Peyer's patch (tissue), 4 donors: ENCODE measurements around the gene FTCDNL1. TPM values are rescaled to one million over a fixed set of nuclear protein-coding genes. Genes with fewer than 3 reads are reported as not detected.

Experiments used
- DNase-seq, 3 donors: peaks; one replicate each; pipeline ENCODE4 v3.0.0-alpha.2; 2017 to 2019
- H3K27ac ChIP-seq, 4 donors: fragments of 200-600 bp; sonication (generic); one replicate each; pipeline ENCODE4 v1.5.1; 2016 to 2019
- H3K27me3 ChIP-seq, 2 donors: fragments of 200-600 bp; sonication (generic); one replicate each; pipeline ENCODE4 v1.5.1; 2019
- H3K36me3 ChIP-seq, 3 donors: fragments of 200-600 bp; sonication (generic); one replicate each; pipeline ENCODE4 v1.5.1; 2016 to 2019
- H3K4me1 ChIP-seq, 4 donors: fragments of 200-600 bp; sonication (generic); one replicate each; pipeline ENCODE4 v1.5.1; 2016 to 2019
- H3K4me3 ChIP-seq, 4 donors: fragments of 200-600 bp; sonication (generic); 1 replicate in 3 of 4; 2 replicates in 1 of 4; pipeline ENCODE4 v1.5.1; 2016 to 2019; ENCODE audit warnings: mild to moderate bottlenecking in 1 of 4
- H3K9me3 ChIP-seq, 4 donors: fragments of 200-600 bp; sonication (generic); one replicate each; pipeline ENCODE4 v1.5.1; 2016 to 2019; ENCODE audit warnings: mild to moderate bottlenecking in 1 of 4
- CTCF ChIP-seq, 6 experiments: fragments of 450-650 bp in 4 of 6; fragments of 200-600 bp in 2 of 6; sonication (generic) in 1 of 6; IDR thresholded peaks; one replicate each; pipeline ENCODE4 v1.5.1; 2017 to 2019; ENCODE audit warnings: antibody characterized with exemption in 6 of 6, mild to moderate bottlenecking in 3 of 6, moderate library complexity in 1 of 6
- POLR2A ChIP-seq, 2 donors: fragments of 450-650 bp; IDR thresholded peaks; one replicate each; pipeline ENCODE4 v1.5.1; 2017; ENCODE audit warnings: antibody characterized with exemption in 2 of 2, mild to moderate bottlenecking in 2 of 2, moderate library complexity in 2 of 2
- total RNA-seq, 4 donors: library from RNA; depleted of rRNA; stranded (reverse); fragments of >200 nt; gene quantifications; one replicate each; pipeline ENCODE4 v1.1.0, GENCODE V29; 2016

Gene FTCDNL1
- total RNA-seq, 4 donors from 2014 or later, result 1.4 to 1.9 (median 1.7) TPM; not detected in 1

DNA sequence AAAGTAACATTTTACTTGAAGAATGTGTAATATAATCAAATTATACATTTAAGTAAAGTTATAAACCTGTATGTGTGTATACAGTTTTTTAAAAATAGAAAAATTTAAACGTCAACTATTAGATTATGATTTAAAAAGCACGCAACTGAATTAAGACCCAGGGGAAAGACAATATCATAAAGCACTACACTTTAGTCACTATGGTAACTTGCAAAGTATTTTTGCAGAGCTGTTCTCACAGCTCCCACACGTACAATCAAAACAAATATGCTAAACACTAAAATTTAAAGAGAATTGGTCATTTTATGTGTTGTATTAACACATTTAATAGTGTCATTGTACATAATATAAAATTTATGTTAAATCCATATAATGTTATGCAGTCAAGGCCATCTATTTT is 59.7 kb downstream of the FTCDNL1 start:
- DNase-seq, result no peak
- Histone ChIP-seq H3K9me3 (no peaks in the 10 kb centered on the region), H3K36me3 (no peaks in the 10 kb centered on the region), H3K27me3 (no peaks in the 10 kb centered on the region), H3K4me1 (no peaks in the 10 kb centered on the region), H3K27ac (no peak overlapping the region), H3K4me3 (no peak overlapping the region)
- TF ChIP-seq POLR2A (IDR thresholded peaks at IDR 0.05), result no peak
- no peak for TF ChIP-seq CTCF (IDR thresholded peaks at IDR 0.05)

GRCh38 chr2:199784512-199784911 is 66.5 kb downstream of the FTCDNL1 start:
- H3K4me3 ChIP-seq, result no peak overlapping the region
- H3K4me1 ChIP-seq, result no peaks in the 10 kb centered on the region
- no peaks in the 10 kb centered on the region for H3K36me3 ChIP-seq
- no peaks in the 10 kb centered on the region for H3K27me3 ChIP-seq
- TF ChIP-seq CTCF (IDR thresholded peaks at IDR 0.05) (no peak), POLR2A (IDR thresholded peaks at IDR 0.05) (no peak)
- H3K9me3 ChIP-seq, result no peaks in the 10 kb centered on the region
- DNase-seq, result no peak
- no peak overlapping the region for H3K27ac ChIP-seq

DNA sequence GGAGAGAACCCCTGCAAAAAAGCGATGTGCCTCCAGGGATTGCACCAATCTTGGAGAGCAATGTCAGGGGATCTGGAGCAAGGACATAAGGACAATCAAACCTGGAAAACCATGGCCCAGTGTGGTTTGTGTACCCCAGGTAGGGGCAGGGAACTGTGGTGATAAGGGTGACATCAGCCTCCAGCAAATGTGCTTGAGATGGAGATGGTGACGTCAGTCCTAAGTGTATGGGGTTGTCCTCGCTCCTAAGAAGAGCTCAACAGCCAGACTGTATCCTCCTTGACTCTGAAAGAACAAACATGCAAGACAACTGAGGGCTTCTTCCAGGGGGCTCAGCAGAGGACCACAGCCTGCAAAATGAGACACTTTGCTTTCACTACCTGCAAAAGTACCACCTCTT is 71.4 kb downstream of the FTCDNL1 start:
- no peaks in the 10 kb centered on the region for H3K4me1 ChIP-seq
- TF ChIP-seq CTCF (IDR thresholded peaks at IDR 0.05) (no peak), POLR2A (IDR thresholded peaks at IDR 0.05) (no peak)
- H3K27me3 ChIP-seq, result no peaks in the 10 kb centered on the region
- H3K27ac ChIP-seq, result no peak overlapping the region
- no peak for DNase-seq
- H3K4me3 ChIP-seq, result no peak overlapping the region
- no peaks in the 10 kb centered on the region for H3K36me3 ChIP-seq
- H3K9me3 ChIP-seq, result no peaks in the 10 kb centered on the region

- TF ChIP-seq CTCF (IDR thresholded peaks at IDR 0.05), result no peak
- no peak for TF ChIP-seq POLR2A (IDR thresholded peaks at IDR 0.05)
- no peak overlapping the region for H3K4me3 ChIP-seq
- no peaks in the 10 kb centered on the region for H3K9me3 ChIP-seq
- no peaks in the 10 kb centered on the region for H3K27me3 ChIP-seq
- no peak for DNase-seq
- H3K4me1 ChIP-seq, result no peaks in the 10 kb centered on the region
- H3K27ac ChIP-seq, result no peak overlapping the region
- H3K36me3 ChIP-seq, result no peaks in the 10 kb centered on the region
Observed at GRCh38 chr2:199778655-199779054, 72.3 kb downstream of the FTCDNL1 start.

DNA sequence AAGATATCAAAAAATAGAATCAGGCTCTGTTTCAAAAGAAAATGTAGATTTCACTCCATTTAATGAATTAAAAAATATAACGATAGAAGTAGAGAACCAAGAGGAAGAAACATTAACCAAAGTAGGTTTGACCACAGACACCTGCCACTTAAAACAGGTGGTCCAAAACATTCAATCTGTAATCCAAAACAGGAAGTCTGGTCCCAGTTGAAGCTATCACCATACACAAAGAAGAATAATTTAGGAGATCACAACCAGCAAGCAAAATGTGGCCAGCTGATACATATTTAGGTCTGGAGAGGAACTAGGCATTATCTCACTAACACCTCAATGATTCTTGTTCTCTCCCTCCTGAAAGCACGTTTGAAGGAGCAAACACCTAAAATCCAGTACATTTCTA is 73.1 kb downstream of the FTCDNL1 start:
- TF ChIP-seq POLR2A (IDR thresholded peaks at IDR 0.05) (no peak), CTCF (IDR thresholded peaks at IDR 0.05) (no peak)
- H3K27me3 ChIP-seq, result no peaks in the 10 kb centered on the region
- no peak overlapping the region for H3K4me3 ChIP-seq
- no peaks in the 10 kb centered on the region for H3K9me3 ChIP-seq
- no peak for DNase-seq
- no peak overlapping the region for H3K27ac ChIP-seq
- H3K4me1 ChIP-seq, result no peaks in the 10 kb centered on the region
- H3K36me3 ChIP-seq, result no peaks in the 10 kb centered on the region

DNA sequence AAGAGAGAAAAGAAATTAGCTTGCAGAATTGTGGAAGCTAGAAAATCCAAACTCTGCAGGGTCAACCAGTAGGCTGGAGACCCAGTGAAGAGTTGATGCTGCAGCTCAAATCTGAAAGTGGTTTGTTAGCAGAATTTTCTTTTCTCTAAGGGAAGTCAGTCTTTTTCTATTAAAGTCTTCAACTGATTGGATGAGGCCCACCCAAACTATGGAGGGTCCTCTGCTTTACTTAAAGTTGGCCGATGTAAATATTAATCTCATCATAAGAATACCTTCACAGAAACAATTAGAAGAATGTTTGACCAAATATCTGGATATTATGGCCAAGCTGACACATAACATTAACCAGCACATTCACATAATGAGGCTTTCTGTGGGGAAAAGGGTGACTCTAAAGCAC is 73.7 kb downstream of the FTCDNL1 start:
- Histone ChIP-seq H3K9me3 (no peaks in the 10 kb centered on the region), H3K27me3 (no peaks in the 10 kb centered on the region), H3K4me1 (no peaks in the 10 kb centered on the region), H3K27ac (no peak overlapping the region), H3K4me3 (no peak overlapping the region), H3K36me3 (no peaks in the 10 kb centered on the region)
- DNase-seq, result no peak
- no peak for TF ChIP-seq POLR2A (IDR thresholded peaks at IDR 0.05)
- TF ChIP-seq CTCF (IDR thresholded peaks at IDR 0.05), result no peak
